ENCODE measurements around the gene SLC24A3. TPM values are rescaled to one million over a fixed set of nuclear protein-coding genes. Genes with fewer than 3 reads are reported as not detected.

Gene SLC24A3
- total RNA-seq, 6 donors from 2014 or later = 6.3 to 10.8 (median 9.3) TPM

DNA sequence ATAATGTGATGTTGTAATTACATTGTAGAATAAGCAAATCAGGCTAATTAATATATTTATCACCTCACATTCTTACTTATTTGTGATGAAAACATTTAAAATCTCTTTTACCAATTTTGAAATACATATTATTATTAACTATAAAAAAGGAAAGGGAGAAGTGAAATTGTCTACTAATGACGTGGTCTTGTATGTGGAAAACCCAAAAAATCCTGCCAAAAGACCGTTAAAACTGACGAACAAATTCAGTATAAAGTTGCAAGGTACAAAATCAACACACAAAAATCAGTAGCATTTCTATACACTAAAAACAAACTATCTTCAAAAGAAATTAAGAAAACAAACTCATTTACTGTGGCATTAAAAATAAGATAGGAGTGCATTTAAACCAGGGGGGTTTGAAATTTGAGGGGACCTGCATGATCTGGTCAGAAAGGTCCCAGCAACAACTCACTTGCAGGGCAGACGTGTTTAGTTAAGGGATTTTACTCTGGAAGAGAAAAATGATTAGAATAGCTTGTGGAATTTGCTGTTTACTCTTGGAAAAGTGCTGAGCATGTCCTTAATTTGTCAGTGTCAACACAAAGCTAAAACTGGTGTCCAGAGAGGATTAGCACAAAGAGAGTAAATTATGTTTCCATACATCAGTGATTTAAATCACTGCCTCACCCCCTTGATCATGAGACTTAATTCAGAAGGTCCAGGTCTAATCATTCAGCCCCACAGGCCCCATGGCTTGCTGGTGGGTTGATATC lies 310.6 kb downstream of the SLC24A3 start:
- no peak for ATAC-seq (ENCODE audit: low FRiP score in 2 of 2)
- TF ChIP-seq EP300 (IDR thresholded peaks at IDR 0.05) (no peak), POLR2AphosphoS5 (IDR thresholded peaks at IDR 0.05) (no peak), POLR2A (IDR thresholded peaks at IDR 0.05) (no peak)
- TF ChIP-seq, protein P1, sequence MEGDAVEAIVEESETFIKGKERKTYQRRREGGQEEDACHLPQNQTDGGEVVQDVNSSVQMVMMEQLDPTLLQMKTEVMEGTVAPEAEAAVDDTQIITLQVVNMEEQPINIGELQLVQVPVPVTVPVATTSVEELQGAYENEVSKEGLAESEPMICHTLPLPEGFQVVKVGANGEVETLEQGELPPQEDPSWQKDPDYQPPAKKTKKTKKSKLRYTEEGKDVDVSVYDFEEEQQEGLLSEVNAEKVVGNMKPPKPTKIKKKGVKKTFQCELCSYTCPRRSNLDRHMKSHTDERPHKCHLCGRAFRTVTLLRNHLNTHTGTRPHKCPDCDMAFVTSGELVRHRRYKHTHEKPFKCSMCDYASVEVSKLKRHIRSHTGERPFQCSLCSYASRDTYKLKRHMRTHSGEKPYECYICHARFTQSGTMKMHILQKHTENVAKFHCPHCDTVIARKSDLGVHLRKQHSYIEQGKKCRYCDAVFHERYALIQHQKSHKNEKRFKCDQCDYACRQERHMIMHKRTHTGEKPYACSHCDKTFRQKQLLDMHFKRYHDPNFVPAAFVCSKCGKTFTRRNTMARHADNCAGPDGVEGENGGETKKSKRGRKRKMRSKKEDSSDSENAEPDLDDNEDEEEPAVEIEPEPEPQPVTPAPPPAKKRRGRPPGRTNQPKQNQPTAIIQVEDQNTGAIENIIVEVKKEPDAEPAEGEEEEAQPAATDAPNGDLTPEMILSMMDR (IDR thresholded peaks at IDR 0.05) = no peak
- no peak overlapping the region for H3K4me3 ChIP-seq
- H3K27ac ChIP-seq = no peak overlapping the region
- H3K9me3 ChIP-seq = no peaks in the 10 kb centered on the region
- H3K4me1 ChIP-seq = no peaks in the 10 kb centered on the region
- DNase-seq = no peak
- H3K36me3 ChIP-seq = no peaks in the 10 kb centered on the region
- WGBS, 2 donors = 62 to 67% methylated on average over 4 of the region's 4 CpGs
- H3K27me3 ChIP-seq = no peaks in the 10 kb centered on the region

DNA sequence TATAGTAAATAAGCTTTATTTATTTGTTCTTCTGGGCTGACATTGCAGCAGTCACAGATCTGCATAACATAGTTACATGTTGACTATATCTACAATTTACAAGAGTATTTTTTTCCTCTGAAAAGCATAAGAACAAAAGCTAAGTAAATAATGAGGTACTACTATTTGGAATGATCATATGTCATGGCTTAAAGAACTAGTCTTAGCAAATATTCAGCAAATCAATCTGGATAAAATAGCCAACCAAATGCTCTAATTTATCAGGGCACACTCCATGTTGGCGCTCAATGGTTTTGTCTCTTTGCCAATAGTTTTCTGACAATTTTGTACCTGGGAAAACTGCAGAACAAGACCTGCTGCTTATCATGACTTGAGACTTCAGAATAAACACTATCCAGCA lies 312.2 kb downstream of the SLC24A3 start:
- Histone ChIP-seq H3K27me3 (no peaks in the 10 kb centered on the region), H3K36me3 (no peaks in the 10 kb centered on the region), H3K4me1 (no peaks in the 10 kb centered on the region), H3K27ac (no peak overlapping the region), H3K4me3 (no peak overlapping the region), H3K9me3 (no peaks in the 10 kb centered on the region)
- TF ChIP-seq, protein P1 (IDR thresholded peaks at IDR 0.05) = no peak
- TF ChIP-seq EP300 (IDR thresholded peaks at IDR 0.05) (no peak), POLR2AphosphoS5 (IDR thresholded peaks at IDR 0.05) (no peak), POLR2A (IDR thresholded peaks at IDR 0.05) (no peak)
- no peak for DNase-seq
- 88 to 96% methylated on average over 1 of the region's 1 CpG for WGBS, 2 donors
- no peak for ATAC-seq (ENCODE audit: low FRiP score in 2 of 2)

DNA sequence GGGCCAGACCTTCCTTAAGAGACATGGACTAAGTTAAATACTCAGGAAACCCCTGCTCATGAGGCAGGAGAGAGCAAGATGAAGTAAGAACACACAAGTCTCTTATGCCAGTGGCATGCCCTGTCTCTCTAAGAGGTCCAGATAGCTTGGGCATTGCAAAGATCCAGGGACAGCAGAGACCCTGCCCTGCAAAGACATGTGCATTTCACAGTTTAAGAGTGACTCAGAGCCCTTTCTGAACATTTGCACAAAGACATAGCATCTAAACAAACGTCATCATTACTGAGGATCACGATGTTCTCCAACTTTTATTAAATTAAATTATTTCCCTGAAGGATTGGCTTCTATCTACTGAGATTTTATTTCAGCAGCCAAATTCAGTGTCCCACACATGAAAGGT lies 315.1 kb downstream of the SLC24A3 start:
- Histone ChIP-seq H3K4me3 (no peak overlapping the region), H3K27me3 (no peaks in the 10 kb centered on the region), H3K4me1 (no peaks in the 10 kb centered on the region), H3K9me3 (no peaks in the 10 kb centered on the region), H3K36me3 (no peaks in the 10 kb centered on the region), H3K27ac (no peak overlapping the region)
- DNase-seq (no peak), ATAC-seq (ENCODE audit: low FRiP score in 2 of 2) (no peak)
- 89 to 96% methylated on average over 2 of the region's 2 CpGs for WGBS, 2 donors
- no peak for TF ChIP-seq POLR2A (IDR thresholded peaks at IDR 0.05)
- no peak for TF ChIP-seq EP300 (IDR thresholded peaks at IDR 0.05)
- TF ChIP-seq POLR2AphosphoS5 (IDR thresholded peaks at IDR 0.05) = no peak
- TF ChIP-seq, protein P1 (IDR thresholded peaks at IDR 0.05) = no peak

DNA sequence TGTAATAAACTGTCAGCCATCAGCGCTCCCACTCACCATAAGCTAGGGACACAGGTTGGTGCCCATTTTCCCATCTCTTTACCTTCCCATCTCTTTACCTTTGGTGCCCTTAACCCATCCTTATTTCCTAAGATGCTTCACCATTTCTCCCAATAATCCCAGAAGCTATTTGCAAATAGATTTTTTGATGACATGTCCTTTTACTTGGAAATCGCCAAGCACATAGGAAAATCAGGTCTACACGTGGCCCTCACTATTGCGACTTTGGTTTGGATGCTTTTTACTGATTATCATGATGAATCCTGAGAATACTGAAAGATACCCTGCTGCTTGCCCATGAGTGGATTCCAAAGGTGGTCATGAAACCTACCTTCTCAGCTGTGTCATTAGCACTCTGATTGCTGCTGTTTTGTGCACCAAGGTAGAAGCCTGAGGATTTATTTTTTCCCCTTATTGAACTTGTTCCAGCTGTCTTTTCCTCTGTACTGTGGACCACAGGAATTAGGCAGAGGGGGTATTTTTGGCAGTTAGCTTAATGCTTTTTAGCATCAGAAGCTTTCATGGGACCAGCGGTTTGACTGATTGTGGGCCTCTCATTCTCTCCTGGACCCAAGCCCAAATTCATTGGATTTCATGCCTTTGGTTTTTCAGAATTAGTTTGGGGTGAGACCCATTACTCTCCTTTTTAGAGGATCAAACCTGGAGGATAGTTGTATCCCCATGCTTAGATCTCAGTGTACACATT lies 316.0 kb downstream of the SLC24A3 start:
- Histone ChIP-seq H3K27me3 (no peaks in the 10 kb centered on the region), H3K36me3 (no peaks in the 10 kb centered on the region), H3K27ac (no peak overlapping the region), H3K4me1 (no peaks in the 10 kb centered on the region), H3K4me3 (no peak overlapping the region), H3K9me3 (no peaks in the 10 kb centered on the region)
- TF ChIP-seq, protein P1 (IDR thresholded peaks at IDR 0.05) = no peak
- no peak for ATAC-seq (ENCODE audit: low FRiP score in 2 of 2)
- WGBS, 2 donors = 92 to 94% methylated on average over 5 of the region's 5 CpGs
- no peak for DNase-seq

All from upper lobe of left lung (tissue), 6 donors.